Epithelial cell of esophagus (primary cell): ENCODE data around the gene TRPM3.
A peak's percentile ranks its signal among the peaks of the same experiment; 100 is the strongest.

Experiments used
- DNase-seq: peaks from one replicate; pipeline ENCODE4 v3.0.0; 2010; ENCODE audit warnings: low read depth
- H3K4me3 ChIP-seq: 2 replicates; pipeline ENCODE4 v1.5.1; 2011; ENCODE audit warnings: mild to moderate bottlenecking, low read length, control low read depth
- TF ChIP-seq, protein P1 (sequence below): IDR thresholded peaks from 2 replicates; pipeline ENCODE4 v1.5.1; 2011; ENCODE audit warnings: low read depth, mild to moderate bottlenecking, low read length, control low read depth, inconsistent platforms; ENCODE audit not compliant: insufficient read depth; ENCODE audit errors: missing control alignments

Gene TRPM3

DNA sequence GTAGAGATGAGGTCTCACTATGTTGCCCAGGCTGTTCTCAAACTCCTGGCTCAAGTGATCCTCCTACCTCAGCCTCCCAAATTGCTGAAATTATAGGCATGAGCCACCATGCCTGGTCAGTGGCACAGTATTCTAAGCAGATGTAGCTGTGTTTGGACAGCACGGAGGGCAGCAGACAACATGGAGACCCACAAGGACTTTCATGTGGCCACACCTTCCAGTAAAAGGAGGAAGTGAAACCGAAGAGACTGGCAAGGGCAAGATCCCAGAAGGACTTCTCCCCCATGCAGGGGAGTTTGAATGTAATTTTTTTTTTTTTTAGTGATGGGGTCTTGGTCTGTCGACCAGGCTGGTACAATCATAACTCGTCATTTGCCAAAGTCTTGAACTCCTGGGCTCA lies 172.2 kb downstream of the TRPM3 start:
- TF ChIP-seq, protein P1, sequence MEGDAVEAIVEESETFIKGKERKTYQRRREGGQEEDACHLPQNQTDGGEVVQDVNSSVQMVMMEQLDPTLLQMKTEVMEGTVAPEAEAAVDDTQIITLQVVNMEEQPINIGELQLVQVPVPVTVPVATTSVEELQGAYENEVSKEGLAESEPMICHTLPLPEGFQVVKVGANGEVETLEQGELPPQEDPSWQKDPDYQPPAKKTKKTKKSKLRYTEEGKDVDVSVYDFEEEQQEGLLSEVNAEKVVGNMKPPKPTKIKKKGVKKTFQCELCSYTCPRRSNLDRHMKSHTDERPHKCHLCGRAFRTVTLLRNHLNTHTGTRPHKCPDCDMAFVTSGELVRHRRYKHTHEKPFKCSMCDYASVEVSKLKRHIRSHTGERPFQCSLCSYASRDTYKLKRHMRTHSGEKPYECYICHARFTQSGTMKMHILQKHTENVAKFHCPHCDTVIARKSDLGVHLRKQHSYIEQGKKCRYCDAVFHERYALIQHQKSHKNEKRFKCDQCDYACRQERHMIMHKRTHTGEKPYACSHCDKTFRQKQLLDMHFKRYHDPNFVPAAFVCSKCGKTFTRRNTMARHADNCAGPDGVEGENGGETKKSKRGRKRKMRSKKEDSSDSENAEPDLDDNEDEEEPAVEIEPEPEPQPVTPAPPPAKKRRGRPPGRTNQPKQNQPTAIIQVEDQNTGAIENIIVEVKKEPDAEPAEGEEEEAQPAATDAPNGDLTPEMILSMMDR, result no peak
- H3K4me3 ChIP-seq, result no peak overlapping the region
- DNase-seq, result no peak

- TF ChIP-seq, protein P1, result no peak
- DNase-seq, result no peak
- H3K4me3 ChIP-seq, result no peak overlapping the region
Measured at GRCh38 chr9:70948744-70949143, 172.7 kb downstream of the TRPM3 start.

GRCh38 chr9:70947511-70947910 lies 173.9 kb downstream of the TRPM3 start:
- no peak for DNase-seq
- H3K4me3 ChIP-seq, result no peak overlapping the region
- TF ChIP-seq, protein P1, result no peak

- no peak overlapping the region for H3K4me3 ChIP-seq
- peak; percentile 17 for DNase-seq
- TF ChIP-seq, protein P1, result no peak
Measured at GRCh38 chr9:70947086-70947485, 174.3 kb downstream of the TRPM3 start.

- no peak overlapping the region for H3K4me3 ChIP-seq
- TF ChIP-seq, protein P1, result no peak
- peak; percentile 29 for DNase-seq
Measured at GRCh38 chr9:70945301-70945700, 176.1 kb downstream of the TRPM3 start.

- TF ChIP-seq, protein P1, result no peak
- DNase-seq, result no peak
- H3K4me3 ChIP-seq, result no peak overlapping the region
Measured at GRCh38 chr9:70941191-70941590, 180.2 kb downstream of the TRPM3 start.

- H3K4me3 ChIP-seq, result no peak overlapping the region
- DNase-seq, result no peak
- TF ChIP-seq, protein P1, result no peak
Measured at GRCh38 chr9:70940605-70941004, 180.8 kb downstream of the TRPM3 start.
